Measurements from ENCODE around the gene RNF187. TPM values are rescaled to one million over a fixed set of nuclear protein-coding genes. Genes with fewer than 3 reads are reported as not detected.

Gene RNF187
- polyA plus RNA-seq, 4 donors = 77.5 to 102 (median 89.7) TPM

DNA sequence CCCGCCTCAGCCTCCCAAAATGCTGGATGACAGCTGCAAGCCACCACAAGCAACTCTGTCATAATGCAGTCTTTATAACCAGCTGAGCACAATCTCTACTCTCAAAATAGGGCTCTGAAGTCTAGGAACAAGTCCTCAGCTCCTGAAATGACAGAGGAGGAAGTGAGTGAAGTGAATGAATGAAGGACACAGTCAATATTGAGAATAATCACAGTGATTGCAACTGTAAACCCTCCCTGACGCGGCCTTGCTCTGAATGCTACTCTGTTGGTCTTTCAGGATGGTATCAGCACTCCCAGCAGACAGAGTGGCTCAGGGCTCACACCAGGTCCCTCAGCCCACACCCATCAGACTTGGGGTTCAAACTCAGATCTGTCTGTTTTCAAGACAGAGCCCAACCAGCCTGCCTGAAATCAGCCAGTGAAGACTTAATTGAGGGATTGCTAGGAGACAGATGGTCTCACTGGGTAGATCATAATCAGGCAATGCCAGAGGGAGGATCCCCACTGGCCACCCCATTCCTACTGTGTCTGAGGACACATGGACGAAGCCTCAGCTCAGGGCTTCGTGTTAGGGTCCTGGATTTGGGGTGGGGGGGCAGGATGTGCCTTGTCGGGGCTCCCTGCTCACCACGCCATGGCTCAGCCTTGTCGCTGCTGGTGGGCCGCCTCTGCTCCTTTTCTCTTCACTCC lies 20.9 kb downstream of the RNF187 start:
- DNase-seq (ENCODE audit: low read depth in 4 of 4, low spot score in 3 of 4) = no peak

GRCh38 chr1:228508840-228509415 lies 21.7 kb downstream of the RNF187 start:
- DNase-seq (ENCODE audit: low read depth in 4 of 4, low spot score in 3 of 4) = no peak

- no peak for DNase-seq (ENCODE audit: low read depth in 4 of 4, low spot score in 3 of 4)
These were observed 23.1 kb downstream of the RNF187 start for GRCh38 chr1:228510101-228510802.

DNA sequence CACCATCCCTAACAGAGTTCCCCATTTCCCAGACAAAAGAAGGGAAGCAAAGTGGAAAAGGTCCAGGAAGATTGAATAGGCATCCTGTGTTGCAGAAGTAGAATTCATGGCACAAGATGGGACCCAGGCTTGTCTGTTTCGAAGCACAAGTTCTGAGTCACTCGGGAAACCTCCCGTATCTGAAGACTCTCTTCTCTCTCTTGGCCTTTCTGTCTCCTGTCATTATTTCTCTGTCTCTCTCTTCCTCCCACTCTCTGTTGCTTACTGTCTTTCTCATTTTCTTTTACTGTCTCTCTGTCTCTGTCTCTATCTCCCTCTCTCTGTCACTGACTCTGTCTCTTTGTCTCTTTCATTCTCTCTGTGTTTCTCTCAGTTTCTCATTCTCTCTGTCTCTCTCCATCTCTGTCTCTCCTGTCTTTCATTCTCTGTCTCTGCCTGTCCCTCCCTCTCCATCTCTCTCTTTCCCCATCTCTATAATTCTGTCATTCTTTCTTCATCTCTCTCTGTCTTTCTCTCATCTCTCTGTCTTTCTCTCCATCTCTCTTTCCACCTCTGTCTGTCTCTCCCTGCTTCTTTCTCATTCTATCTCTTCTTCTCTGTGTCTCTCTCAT lies 23.7 kb downstream of the RNF187 start:
- DNase-seq (ENCODE audit: low read depth in 4 of 4, low spot score in 3 of 4) = no peak

GRCh38 chr1:228511546-228512445 lies 24.6 kb downstream of the RNF187 start:
- no peak for DNase-seq (ENCODE audit: low read depth in 4 of 4, low spot score in 3 of 4)

DNA sequence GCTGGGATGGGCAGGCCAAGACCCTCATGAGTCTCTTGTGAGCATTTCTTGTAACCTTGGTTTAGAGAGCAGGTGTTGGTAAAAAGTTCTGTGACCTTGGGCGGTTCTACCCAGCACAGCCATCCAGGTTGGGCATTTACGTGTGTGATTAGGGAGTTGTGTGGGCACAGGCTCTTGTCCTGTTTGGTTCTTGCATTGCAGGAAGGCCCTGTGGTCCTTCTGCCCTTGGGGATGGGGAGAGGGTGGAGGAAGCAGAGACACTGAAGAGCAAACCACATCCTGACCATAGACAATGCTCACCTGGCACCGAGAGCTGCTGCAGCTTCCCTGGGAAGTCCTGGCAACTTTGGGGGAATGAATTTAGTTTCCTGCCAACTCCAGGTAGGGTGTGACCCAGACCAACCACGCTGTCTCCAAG lies 25.6 kb downstream of the RNF187 start:
- DNase-seq (ENCODE audit: low read depth in 4 of 4, low spot score in 3 of 4) = no peak

DNA sequence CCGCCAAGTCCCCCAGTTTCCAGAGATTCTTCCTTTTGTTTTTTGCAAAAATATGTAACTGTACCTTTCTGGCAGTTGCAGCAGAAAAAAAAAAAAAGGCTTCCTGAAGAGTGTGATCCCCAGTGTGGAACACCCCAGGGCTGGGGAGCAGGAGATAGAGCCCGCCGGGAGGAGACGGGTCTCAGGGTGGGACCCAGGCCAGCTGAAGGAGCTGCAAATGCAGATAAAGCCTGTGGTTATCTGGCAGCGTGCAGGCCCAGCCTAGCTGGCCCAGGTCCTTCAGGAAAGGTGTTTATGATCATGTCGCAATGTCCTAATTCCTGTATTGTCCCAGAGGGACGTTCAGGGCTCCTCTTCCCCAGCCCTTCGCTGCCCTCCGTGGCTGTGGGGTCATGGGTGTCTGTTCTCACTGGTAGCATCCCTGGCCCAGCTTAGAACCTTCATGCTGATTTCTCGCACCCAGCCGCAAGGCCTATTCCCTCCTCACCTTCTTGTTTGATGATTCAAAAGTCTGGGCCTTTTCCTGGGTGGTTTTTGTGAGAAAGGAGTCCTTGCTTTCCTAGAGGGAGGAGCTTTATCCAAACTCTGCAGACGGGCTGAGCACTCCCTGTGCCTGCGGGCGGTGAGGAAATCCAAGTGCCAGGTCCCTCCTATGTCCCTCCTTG lies 26.2 kb downstream of the RNF187 start:
- DNase-seq (ENCODE audit: low read depth in 4 of 4, low spot score in 3 of 4) = no peak

DNA sequence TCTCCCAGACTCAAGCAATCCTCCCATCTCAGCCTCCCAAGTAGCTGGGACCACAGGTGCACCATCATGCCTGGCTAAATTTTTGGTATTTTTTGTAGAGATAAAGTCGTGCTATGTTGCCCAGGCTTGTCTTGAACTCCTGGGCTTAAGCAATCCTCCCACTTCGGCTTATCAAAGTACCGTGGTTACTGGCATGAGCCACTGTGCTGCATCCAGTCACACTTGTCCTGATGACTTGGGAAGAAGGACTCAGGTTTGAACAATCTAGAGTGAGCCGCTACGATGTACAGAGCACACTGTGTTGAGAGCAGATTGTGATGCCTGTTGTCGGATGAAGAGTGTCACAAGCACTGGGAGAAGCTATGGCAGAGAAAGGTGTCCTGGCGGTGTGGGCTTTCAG lies 27.2 kb downstream of the RNF187 start:
- DNase-seq (ENCODE audit: low read depth in 4 of 4, low spot score in 3 of 4) = no peak

DNA sequence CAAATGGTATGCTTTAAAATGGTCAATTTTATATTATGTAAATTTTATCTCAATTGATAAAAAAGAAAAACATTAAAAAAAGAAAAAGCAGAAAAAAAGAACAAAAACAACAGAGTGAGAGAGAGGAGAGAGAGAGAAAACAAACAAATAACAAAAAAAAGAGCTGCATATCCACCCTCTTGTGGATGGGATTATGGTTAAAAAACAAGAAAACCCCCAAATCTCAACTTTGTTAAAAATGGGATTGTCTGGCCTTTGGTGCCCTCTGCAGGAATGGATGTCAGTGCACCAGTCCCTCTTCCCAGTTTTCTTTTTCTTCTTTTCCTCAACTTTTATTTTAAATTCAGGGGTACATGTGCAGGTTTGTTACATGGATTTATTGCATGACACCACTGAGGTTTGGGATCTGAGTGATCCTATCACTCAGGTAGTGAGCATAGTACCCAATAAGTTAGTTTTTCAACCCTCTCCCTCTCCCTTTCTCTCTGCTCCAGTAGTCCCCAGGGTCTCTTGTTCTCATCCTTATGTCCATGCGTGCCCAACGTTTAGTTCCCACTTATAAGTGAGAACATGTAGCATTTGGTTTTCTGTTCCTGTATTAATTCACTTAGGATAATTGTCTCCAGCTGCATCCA lies 28.1 kb downstream of the RNF187 start:
- peak; percentile 5 to 15 (median 11) for DNase-seq (ENCODE audit: low read depth in 4 of 4, low spot score in 3 of 4)

DNA sequence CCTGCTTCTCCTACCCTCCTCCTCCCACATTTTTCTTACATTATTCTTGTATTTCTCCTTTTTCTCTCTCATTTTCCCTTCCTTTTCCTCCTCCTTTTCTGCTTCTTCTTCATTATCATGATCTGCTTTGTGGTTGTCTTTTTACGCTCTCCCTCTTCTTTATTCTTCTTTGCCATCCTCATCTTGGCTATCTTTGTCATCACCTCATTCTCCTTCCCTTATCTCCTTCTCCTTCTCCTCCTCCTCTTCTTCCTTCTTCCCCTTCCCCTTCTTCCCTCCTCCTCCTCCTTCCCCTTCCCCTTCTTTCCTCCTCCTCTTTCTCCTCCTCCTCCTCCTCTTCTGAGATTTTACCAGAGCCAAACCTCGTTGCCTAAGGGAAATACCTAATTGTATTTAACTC lies 30.5 kb downstream of the RNF187 start:
- no peak for DNase-seq (ENCODE audit: low read depth in 4 of 4, low spot score in 3 of 4)

DNA sequence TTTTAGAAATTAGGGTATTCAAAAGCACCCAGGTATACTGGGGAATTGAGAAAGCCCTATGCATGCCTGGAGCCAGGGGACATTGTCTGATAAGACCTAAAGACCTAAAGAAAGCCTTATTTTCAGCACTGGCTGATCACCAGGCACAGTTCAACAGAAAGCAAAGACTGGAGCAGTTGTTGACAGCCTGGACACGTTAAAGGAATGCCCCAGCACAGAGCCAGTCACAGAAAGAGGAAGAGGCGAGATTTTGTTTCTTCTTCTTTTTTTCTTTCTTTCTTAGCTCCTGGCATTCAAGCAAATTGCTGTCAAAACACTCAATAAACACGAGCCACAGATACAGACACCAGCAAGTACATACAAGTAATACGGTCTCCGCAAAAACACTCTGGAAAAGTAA lies 40.4 kb downstream of the RNF187 start:
- no peak for DNase-seq (ENCODE audit: low read depth in 4 of 4, low spot score in 3 of 4)

DNA sequence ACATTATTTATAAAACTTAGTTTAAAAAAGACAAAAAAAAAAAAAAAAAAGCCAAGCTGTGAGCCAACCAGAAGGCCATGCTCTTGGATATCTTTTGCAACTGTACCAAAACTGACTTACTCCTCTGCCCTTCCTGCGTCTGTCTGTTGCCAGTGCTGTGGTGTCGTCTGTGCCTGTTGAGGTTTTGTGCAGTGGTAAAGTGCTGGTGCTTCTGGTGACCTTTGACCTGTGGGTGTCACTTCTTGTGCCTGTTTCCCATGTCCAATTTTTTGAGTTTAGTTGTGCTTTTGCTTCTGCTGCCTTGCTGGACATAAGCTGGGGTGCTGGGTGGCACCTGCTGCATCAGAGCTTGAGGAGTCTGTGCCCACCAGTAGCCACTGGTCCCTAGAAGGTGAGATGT lies 41.4 kb downstream of the RNF187 start:
- no peak for DNase-seq (ENCODE audit: low read depth in 4 of 4, low spot score in 3 of 4)

- DNase-seq (ENCODE audit: low read depth in 4 of 4, low spot score in 3 of 4) = no peak
These were observed 43.0 kb downstream of the RNF187 start for GRCh38 chr1:228530086-228530758.

DNA sequence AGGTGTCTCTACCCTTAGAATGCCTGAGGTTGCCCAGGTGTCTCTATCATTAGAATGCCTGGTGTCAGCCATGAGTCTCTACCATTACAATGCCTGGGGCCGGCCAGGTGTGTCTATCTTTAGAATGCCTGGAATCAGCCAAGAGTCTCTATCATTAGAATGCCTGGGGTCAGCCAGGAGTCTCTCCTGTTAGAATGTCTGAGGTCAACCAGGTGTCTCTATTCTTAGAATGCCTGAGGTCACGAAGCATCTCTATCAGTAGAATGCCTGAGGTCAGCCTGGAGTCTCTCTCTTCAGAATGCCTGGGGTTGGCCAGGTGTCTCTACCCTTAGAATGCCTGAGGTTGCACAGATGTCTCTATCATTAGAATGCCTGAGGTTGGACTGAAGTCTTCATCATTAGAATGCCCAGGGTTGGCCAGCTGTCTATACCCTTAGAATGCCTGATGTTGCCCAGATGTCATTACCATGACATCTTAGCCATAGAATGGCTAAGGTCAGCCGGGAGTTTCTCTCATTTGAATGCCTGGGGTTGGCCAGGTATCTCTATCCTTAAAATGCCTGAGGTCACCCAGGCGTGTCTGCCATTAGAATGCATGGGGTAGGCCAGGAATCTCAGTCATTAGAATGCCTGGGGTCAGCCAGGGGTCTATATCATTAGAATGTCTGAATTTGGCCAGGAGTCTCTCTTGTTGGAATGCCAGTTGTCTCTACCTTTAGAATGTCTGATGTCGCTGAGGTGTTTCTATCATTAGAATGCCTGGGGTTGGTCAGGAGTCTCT lies 44.0 kb downstream of the RNF187 start:
- DNase-seq (ENCODE audit: low read depth in 4 of 4, low spot score in 3 of 4) = no peak

DNA sequence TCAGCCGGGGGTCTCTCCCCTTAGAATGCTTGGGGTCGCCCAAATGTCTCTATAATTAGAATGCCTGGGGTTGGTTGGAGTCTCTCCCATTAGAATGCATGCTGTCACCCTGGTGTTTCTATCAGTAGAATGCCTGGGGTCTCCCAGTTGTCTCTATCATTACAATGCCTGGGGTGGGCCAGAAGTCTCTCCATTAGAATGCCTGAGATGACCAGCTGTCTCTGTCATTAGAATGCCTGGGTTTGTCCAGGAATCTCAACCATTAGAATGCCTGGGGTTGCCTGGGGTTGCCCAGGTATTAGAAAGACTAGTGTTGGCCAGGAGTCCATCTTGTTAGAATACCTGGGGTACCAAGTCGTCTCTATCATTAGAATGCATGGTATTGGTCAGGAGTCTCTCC lies 51.6 kb downstream of the RNF187 start:
- DNase-seq (ENCODE audit: low read depth in 4 of 4, low spot score in 3 of 4) = no peak

DNA sequence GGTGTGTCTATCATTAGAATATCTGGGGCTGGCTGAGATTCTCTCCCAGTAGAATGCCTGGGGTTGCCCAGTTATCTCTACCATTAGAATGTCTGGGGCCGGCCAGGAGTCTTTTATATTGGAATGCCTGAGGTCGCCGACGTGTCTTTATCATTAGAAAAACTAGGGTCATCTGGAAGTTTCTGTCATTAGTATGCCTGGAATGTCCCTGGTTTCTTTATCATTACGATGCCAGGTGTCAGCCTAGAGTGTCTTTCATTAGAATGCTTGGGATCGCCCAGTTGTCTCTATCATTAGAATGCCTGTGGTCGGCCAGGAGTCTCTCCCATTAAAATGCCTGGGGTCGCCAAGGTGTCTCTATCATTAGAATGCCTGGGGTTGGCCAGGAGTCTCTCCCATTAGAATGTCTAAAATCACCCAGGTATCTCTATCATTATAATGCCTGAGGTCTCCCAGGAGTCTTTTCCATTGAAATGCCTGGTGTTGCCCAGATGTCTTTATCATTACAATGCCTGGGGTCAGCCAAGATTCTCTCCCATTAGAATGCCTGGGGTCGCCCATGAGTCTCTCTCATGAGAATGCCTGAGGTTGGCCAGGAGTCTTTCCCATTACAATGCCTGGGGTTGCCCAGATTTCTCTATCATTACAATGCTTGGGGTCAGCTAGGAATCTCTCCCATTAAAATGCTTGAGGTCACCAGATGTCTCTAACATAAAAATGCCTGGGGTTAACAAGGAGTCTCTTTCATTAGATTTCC lies 53.2 kb downstream of the RNF187 start:
- no peak for DNase-seq (ENCODE audit: low read depth in 4 of 4, low spot score in 3 of 4)

DNA sequence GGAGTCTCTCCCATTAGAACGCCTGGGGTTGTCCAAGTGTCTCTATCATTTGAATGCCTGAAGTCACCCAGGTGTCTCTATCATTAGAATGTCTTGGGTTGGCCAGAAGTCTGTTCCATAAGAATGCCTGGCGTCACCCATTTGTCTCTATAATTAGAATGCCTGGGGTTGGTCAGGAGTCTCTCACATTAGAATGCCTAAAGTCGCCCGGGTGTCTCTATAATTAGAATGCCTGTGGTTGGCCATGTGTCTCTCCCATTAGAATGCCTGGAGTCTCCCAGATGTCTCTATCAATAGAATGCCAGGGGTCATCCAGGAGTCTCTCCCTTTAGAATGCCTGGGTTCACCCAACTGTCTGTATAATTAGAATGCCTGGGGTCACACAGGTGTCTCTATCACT lies 54.5 kb downstream of the RNF187 start:
- DNase-seq (ENCODE audit: low read depth in 4 of 4, low spot score in 3 of 4) = no peak

DNA sequence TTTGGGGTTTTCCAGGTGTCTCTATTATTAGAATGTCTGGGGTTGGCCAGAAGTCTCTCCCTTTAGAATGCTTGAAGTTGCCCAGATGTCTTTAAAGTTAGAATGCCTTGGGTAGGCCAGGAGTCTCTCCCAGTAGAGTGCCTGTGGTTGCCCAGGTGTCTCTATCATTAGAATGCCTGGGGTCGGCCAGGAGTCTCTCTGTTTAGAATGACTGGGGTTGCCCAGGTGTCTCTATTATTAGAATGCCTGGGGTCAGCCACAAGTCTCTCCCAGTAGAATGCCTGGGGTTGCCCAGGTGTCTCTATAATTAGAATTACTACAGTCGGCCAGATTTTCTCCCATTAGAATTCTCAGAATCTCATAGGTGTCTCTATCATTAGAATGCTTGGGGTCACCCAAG lies 55.2 kb downstream of the RNF187 start:
- DNase-seq (ENCODE audit: low read depth in 4 of 4, low spot score in 3 of 4) = no peak
